RWPE1 (cell line): ENCODE measurements around the gene STX2.

ENCODE experiments used
- CTCF ChIA-PET: fragments of 350-600 bp; sonication (Branson Sonifier 250); formaldehyde crosslinking; extraction: SDS; loops from one replicate; lab custom pipeline; 2021; lab: Yijun Ruan, JAX
- POLR2A ChIA-PET: fragments of 400-600 bp; formaldehyde crosslinking; extraction: SDS; loops from one replicate; lab custom pipeline; 2020; ENCODE audit warnings: antibody characterized with exemption; ENCODE audit not compliant: low non-redundant PET; lab: Yijun Ruan, JAX
- DNase-seq: peaks from one replicate; pipeline ENCODE4 v3.0.0; 2012; ENCODE audit warnings: low spot score
- H3K27ac ChIP-seq: fragments of 450-650 bp; 2 replicates; pipeline ENCODE4 v1.5.1; 2017
- CTCF ChIP-seq: fragments of 450-650 bp; conservative IDR thresholded peaks from 2 replicates; pipeline ENCODE4 v1.5.1; 2017; ENCODE audit warnings: low read depth, mild to moderate bottlenecking

Gene STX2

GRCh38 chr12:130825771-130826150, 13.3 kb downstream of the STX2 start:
- POLR2A ChIA-PET: no interaction called here
- DNase-seq: no peak
- peak overlapping the region; percentile 10; the same call in 1 of the 2 replicates for H3K27ac ChIP-seq
- CTCF ChIA-PET: interaction anchor here (0.6 to 0.7 kb wide), 2 partner anchors 24 to 481 kb away, joined by 3 to 6 read pairs; no protein-coding TSS in a partner anchor
- TF ChIP-seq CTCF: no peak

- ChIA-PET POLR2A (no interaction called here), CTCF (interaction anchor here (0.5 to 0.7 kb wide), 2 partner anchors 70 to 119 kb away, joined by 3 read pairs; no protein-coding TSS in a partner anchor)
- no peak overlapping the region for H3K27ac ChIP-seq
- no peak for DNase-seq
- no peak for TF ChIP-seq CTCF
Observed at GRCh38 chr12:130819681-130820080, 19.4 kb downstream of the STX2 start.

- H3K27ac ChIP-seq: peak overlapping the region; percentile 77
- peak; percentile 95 for TF ChIP-seq CTCF
- peak; percentile 87 for DNase-seq
- ChIA-PET CTCF (interaction anchor here (0.5 kb wide), 1 partner anchor 120 kb away, joined by 3 read pairs; no protein-coding TSS in a partner anchor), POLR2A (no interaction called here)
Observed at GRCh38 chr12:130818635-130819576, 20.1 kb downstream of the STX2 start.

- peak; percentile 8 for DNase-seq
- ChIA-PET POLR2A (no interaction called here), CTCF (interaction anchor here (0.6 kb wide), 1 partner anchor 919 kb away, joined by 4 read pairs; no protein-coding TSS in a partner anchor)
- TF ChIP-seq CTCF: no peak
- peak overlapping the region; percentile 77 for H3K27ac ChIP-seq
Observed at GRCh38 chr12:130818272-130818634, 20.8 kb downstream of the STX2 start.

GRCh38 chr12:130817804-130818203, 21.2 kb downstream of the STX2 start:
- no peak overlapping the region for H3K27ac ChIP-seq
- ChIA-PET POLR2A (no interaction called here), CTCF (interaction anchor here (0.6 kb wide), 1 partner anchor 919 kb away, joined by 4 read pairs; no protein-coding TSS in a partner anchor)
- TF ChIP-seq CTCF: no peak
- no peak for DNase-seq

- ChIA-PET CTCF (interaction anchor here (0.8 to 1.2 kb wide), 2 partner anchors 10 to 21 kb away, joined by 4 to 7 read pairs; no protein-coding TSS in a partner anchor), POLR2A (no interaction called here)
- no peak overlapping the region for H3K27ac ChIP-seq
- DNase-seq: no peak
- no peak for TF ChIP-seq CTCF
Observed at GRCh38 chr12:130816097-130816496, 23.0 kb downstream of the STX2 start.
